WTC11 (cell line): ENCODE data around the gene TPST2. TPM values are rescaled to one million over a fixed set of nuclear protein-coding genes. Genes with fewer than 3 reads are reported as not detected.

Experiments used
- ATAC-seq: fragments of 200-7000 bp; cut with Tn5 transposase; 2 replicates; pipeline ENCODE4 v1.10.0; 2021; ENCODE audit warnings: mild to moderate bottlenecking, moderate library complexity
- CTCF ChIA-PET: fragments of 300-600 bp; sonication (Branson Sonifier 250); formaldehyde crosslinking; loops from one replicate; lab custom pipeline; 2021; ENCODE audit warnings: antibody characterized with exemption; lab: Charles Lee
- POLR2A ChIA-PET: fragments of 350-600 bp; sonication (Branson Sonifier 250); formaldehyde crosslinking; loops from one replicate; lab custom pipeline; 2021; ENCODE audit warnings: antibody characterized with exemption; lab: Charles Lee
- DNase-seq: peaks from one replicate; pipeline ENCODE4 v3.0.0; 2021; ENCODE audit warnings: low spot score
- H3K27ac Mint-ChIP-seq: 2 replicates; pipeline ENCODE4 v1.8.0; 2021; ENCODE audit warnings: mixed read lengths
- H3K27me3 Mint-ChIP-seq: 2 replicates; pipeline ENCODE4 v1.8.0; 2021; ENCODE audit warnings: low read depth, mild to moderate bottlenecking, moderate library complexity, mixed read lengths
- H3K36me3 Mint-ChIP-seq: 2 replicates; pipeline ENCODE4 v1.8.0; 2021; ENCODE audit warnings: mixed read lengths
- H3K4me1 Mint-ChIP-seq: 2 replicates; pipeline ENCODE4 v1.8.0; 2022; ENCODE audit warnings: mixed read lengths
- H3K4me3 Mint-ChIP-seq: 2 replicates; pipeline ENCODE4 v1.8.0; 2021; ENCODE audit warnings: mild to moderate bottlenecking, moderate library complexity, mixed read lengths
- H3K9me3 Mint-ChIP-seq: 2 replicates; pipeline ENCODE4 v1.8.0; 2021; ENCODE audit warnings: mixed read lengths
- FOXK1 ChIP-seq: sonication (generic); formaldehyde crosslinking; IDR thresholded peaks from 2 replicates; pipeline ENCODE4 v1.8.0; 2022; ENCODE audit warnings: mild to moderate bottlenecking, moderate library complexity, missing genetic modification reagents
- GABPB1 ChIP-seq: sonication (generic); formaldehyde crosslinking; IDR thresholded peaks from 2 replicates; pipeline ENCODE4 v1.8.1; 2023; ENCODE audit warnings: mild to moderate bottlenecking, missing genetic modification reagents
- HMGA2 ChIP-seq: fragments of 250-450 bp; sonication (Bioruptor Pico); IDR thresholded peaks from 2 replicates; pipeline ENCODE4 v1.4.0; 2021; ENCODE audit warnings: mild to moderate bottlenecking, moderate library complexity
- MXD4 ChIP-seq: fragments of 250-450 bp; sonication (Bioruptor Pico); IDR thresholded peaks from 2 replicates; pipeline ENCODE4 v1.8.0; 2021; ENCODE audit warnings: mild to moderate bottlenecking, moderate library complexity, borderline replicate concordance
- SMAD3 ChIP-seq: sonication (generic); formaldehyde crosslinking; IDR thresholded peaks from 2 replicates; pipeline ENCODE4 v1.8.0; 2022; ENCODE audit warnings: missing genetic modification reagents, mild to moderate bottlenecking, borderline replicate concordance
- TEAD4 ChIP-seq: sonication (generic); formaldehyde crosslinking; IDR thresholded peaks from 2 replicates; pipeline ENCODE4 v1.8.0; 2022; ENCODE audit warnings: mild to moderate bottlenecking, missing genetic modification reagents
- ZNF121 ChIP-seq: sonication (generic); formaldehyde crosslinking; IDR thresholded peaks from 2 replicates; pipeline ENCODE4 v1.8.0; 2023; ENCODE audit warnings: missing genetic modification reagents
- total RNA-seq: library from RNA; stranded (reverse); gene quantifications from 3 replicates; pipeline ENCODE4 v1.2.3, GENCODE V29; 2021
- TF ChIP-seq, protein P1 (sequence below): sonication (generic); formaldehyde crosslinking; IDR thresholded peaks from 2 replicates; pipeline ENCODE4 v1.8.1; 2022; ENCODE audit warnings: low read depth, missing genetic modification reagents, borderline replicate concordance
- TF ChIP-seq, protein P2 (sequence below): fragments of 250-450 bp; sonication (Bioruptor Pico); IDR thresholded peaks from 2 replicates; pipeline ENCODE4 v2.1.2; 2022; ENCODE audit warnings: mild to moderate bottlenecking, moderate library complexity
- TF ChIP-seq, protein P3 (sequence below): sonication (generic); formaldehyde crosslinking; IDR thresholded peaks from 2 replicates; pipeline ENCODE4 v1.8.1; 2022; ENCODE audit warnings: mild to moderate bottlenecking, moderate library complexity, missing genetic modification reagents
- TF ChIP-seq, protein P4 (sequence below): sonication (generic); formaldehyde crosslinking; IDR thresholded peaks from 2 replicates; pipeline ENCODE4 v1.8.0; 2022; ENCODE audit warnings: mild to moderate bottlenecking, missing genetic modification reagents
- TF ChIP-seq, protein P5 (sequence below): sonication (generic); formaldehyde crosslinking; IDR thresholded peaks from 2 replicates; pipeline ENCODE4 v1.8.0; 2022; ENCODE audit warnings: mild to moderate bottlenecking, missing genetic modification reagents

The TPST2 gene
- total RNA-seq, 1 experiment from 2014 or later: 84.2 TPM

DNA sequence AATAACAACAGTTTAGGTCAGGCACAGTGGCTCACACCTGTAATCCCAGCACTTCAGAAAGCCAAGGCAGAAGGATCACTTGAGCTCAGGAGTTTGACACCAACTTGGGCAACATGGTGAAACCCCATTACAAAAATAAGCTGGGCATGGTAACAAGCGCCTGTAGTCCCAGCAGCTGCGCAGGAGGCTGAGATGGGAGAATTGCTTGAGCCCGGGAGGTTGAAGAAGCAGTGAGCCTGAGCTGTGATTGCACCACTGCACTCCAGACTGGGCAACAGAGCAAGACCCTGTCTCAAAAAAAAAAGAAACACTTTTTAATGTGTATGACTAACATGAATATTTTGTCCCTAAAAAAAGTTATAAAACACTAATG is 53.2 kb downstream of the TPST2 start:
- H3K27me3 Mint-ChIP-seq: no peaks in the 10 kb centered on the region
- ChIA-PET CTCF (interaction anchor here (0.8 kb wide), 1 partner anchor 129 kb away, joined by 3 read pairs; no protein-coding TSS in a partner anchor), POLR2A (no interaction called here)
- DNase-seq (no peak), ATAC-seq (no peak)
- 0 out of 2 replicates have a peak, but pooled peaks cover 5% of the 10 kb centered on the region for H3K4me1 Mint-ChIP-seq
- H3K27ac Mint-ChIP-seq: peak overlapping the region; percentile 41; the same call in 1 of the 2 replicates
- TF ChIP-seq ZNF121 (0 out of 2 replicates have a peak, but pooled peaks have one; percentile 21), HMGA2 (no peak), TEAD4 (CRISPR knock-in tag) (no peak), MXD4 (CRISPR knock-in tag) (no peak)
- TF ChIP-seq, protein P1, sequence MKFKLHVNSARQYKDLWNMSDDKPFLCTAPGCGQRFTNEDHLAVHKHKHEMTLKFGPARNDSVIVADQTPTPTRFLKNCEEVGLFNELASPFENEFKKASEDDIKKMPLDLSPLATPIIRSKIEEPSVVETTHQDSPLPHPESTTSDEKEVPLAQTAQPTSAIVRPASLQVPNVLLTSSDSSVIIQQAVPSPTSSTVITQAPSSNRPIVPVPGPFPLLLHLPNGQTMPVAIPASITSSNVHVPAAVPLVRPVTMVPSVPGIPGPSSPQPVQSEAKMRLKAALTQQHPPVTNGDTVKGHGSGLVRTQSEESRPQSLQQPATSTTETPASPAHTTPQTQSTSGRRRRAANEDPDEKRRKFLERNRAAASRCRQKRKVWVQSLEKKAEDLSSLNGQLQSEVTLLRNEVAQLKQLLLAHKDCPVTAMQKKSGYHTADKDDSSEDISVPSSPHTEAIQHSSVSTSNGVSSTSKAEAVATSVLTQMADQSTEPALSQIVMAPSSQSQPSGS: no peak
- no peak overlapping the region for H3K4me3 Mint-ChIP-seq
- peaks cover 48% of the 10 kb centered on the region for H3K36me3 Mint-ChIP-seq
- H3K9me3 Mint-ChIP-seq: no peaks in the 10 kb centered on the region

DNA sequence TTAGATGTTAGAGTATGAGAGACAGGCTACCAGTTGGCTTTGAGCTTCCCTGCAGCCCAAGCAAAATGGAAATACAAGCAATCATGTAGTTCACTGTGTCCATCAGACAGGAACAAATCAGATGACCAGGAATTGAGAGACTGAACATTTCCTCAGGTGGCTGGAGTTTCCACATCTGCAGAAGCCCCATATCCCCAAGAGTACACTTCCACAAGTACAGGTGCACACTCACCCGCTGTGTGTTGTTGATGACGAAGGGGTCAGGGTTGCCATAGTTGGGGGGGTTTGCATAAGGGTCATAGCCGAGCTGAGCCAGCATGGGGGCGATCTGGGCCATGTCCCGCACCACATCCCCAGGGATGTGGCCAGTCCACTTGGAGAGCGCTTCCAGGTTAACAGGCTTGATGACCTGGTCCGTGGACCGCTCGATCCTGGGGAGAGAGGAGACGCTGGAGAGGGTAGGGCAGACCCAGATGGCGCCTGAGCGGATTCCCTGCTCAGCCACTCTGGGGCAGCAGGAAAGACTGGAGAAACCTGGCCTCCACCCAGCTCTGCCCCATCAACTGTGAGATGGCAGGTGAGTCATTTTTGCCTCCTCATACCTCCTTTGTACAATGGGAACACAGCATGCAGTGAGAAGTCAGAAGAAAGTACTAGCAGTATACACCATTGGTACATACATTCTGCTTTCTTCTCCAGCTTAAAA is 53.7 kb downstream of the TPST2 start:
- H3K36me3 Mint-ChIP-seq: peaks cover 53% of the 10 kb centered on the region

DNA sequence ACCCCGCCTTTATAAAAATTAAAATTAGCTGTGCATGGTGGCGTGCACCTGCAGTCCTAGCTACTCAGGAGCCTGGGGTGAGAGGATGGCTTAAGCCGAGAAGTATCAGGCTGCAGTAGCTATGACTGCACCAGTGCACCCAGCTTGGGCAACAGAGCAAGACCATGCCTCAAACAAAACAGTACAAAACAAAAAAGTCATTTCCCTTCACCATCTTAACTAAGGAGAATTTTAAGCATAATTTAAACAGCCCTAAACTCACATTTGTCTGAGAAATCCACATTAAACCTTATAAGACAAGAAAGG is 54.4 kb downstream of the TPST2 start:
- Mint-ChIP-seq H3K4me3 (no peak overlapping the region), H3K4me1 (0 out of 2 replicates have a peak, but pooled peaks cover 5% of the 10 kb centered on the region), H3K27ac (peak overlapping the region; percentile 30), H3K27me3 (no peaks in the 10 kb centered on the region), H3K36me3 (peaks cover 53% of the 10 kb centered on the region), H3K9me3 (no peaks in the 10 kb centered on the region)
- 0 out of 2 replicates have a peak, but pooled peaks have one; percentile 19 for TF ChIP-seq ZNF121
- TF ChIP-seq, protein P2, sequence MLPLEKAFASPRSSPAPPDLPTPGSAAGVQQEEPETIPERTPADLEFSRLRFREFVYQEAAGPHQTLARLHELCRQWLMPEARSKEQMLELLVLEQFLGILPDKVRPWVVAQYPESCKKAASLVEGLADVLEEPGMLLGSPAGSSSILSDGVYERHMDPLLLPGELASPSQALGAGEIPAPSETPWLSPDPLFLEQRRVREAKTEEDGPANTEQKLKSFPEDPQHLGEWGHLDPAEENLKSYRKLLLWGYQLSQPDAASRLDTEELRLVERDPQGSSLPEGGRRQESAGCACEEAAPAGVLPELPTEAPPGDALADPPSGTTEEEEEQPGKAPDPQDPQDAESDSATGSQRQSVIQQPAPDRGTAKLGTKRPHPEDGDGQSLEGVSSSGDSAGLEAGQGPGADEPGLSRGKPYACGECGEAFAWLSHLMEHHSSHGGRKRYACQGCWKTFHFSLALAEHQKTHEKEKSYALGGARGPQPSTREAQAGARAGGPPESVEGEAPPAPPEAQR (CRISPR knock-in tag): no peak
- TF ChIP-seq, protein P3, sequence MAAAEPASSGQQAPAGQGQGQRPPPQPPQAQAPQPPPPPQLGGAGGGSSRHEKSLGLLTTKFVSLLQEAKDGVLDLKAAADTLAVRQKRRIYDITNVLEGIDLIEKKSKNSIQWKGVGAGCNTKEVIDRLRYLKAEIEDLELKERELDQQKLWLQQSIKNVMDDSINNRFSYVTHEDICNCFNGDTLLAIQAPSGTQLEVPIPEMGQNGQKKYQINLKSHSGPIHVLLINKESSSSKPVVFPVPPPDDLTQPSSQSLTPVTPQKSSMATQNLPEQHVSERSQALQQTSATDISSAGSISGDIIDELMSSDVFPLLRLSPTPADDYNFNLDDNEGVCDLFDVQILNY: no peak
- POLR2A ChIA-PET: no interaction called here
- ATAC-seq: no peak
- CTCF ChIA-PET: no interaction called here
- no peak for DNase-seq

More for the DNA sequence above, 53.7 kb downstream of the TPST2 start:
- Mint-ChIP-seq H3K9me3 (no peaks in the 10 kb centered on the region), H3K27me3 (no peaks in the 10 kb centered on the region), H3K4me1 (0 out of 2 replicates have a peak, but pooled peaks cover 5% of the 10 kb centered on the region), H3K27ac (peak overlapping the region; percentile 41), H3K4me3 (no peak overlapping the region)
- ChIA-PET CTCF (interaction anchor here (0.8 kb wide), 1 partner anchor 129 kb away, joined by 3 read pairs; no protein-coding TSS in a partner anchor), POLR2A (no interaction called here)
- TF ChIP-seq, protein P4, sequence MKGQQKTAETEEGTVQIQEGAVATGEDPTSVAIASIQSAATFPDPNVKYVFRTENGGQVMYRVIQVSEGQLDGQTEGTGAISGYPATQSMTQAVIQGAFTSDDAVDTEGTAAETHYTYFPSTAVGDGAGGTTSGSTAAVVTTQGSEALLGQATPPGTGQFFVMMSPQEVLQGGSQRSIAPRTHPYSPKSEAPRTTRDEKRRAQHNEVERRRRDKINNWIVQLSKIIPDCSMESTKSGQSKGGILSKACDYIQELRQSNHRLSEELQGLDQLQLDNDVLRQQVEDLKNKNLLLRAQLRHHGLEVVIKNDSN (CRISPR knock-in tag): no peak
- TF ChIP-seq FOXK1 (no peak), SMAD3 (no peak)
- no peak for DNase-seq
- ATAC-seq: no peak

DNA sequence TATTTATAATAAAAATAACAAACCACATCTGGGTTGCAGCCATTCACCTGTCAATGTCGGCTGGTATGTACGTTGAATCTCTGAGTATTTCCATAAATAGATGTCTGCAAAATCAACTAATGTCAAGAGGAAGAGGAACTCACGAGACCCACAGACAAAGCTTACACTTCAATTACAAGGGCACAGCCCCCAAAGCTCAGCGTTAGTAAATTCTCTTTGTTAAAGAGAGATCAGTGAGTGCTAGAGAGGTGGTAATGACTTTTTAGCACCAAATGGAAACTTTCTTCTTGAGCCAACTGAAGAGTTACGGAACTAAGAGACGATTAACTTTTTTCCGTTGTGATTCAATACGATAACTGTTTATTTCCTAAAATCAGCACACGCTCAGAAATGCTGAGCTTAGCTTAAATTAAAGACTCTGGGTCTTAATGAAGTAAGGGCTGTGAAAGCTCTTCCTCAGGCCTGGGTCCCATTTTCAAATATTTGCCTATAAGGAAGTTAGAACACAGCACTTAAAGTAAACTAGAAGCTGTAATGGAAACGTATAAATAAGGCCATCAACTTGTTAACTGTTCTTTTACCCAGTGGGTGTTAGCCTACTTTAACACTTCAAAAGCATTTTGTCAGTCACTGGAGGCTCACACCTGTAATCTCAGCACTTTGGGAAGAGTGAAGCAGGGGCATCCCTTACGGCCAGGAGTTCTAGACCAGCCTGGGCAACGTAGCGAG is 54.9 kb downstream of the TPST2 start:
- CTCF ChIA-PET: no interaction called here
- Mint-ChIP-seq H3K27me3 (no peaks in the 10 kb centered on the region), H3K36me3 (peaks cover 53% of the 10 kb centered on the region)
- TF ChIP-seq, protein P5, sequence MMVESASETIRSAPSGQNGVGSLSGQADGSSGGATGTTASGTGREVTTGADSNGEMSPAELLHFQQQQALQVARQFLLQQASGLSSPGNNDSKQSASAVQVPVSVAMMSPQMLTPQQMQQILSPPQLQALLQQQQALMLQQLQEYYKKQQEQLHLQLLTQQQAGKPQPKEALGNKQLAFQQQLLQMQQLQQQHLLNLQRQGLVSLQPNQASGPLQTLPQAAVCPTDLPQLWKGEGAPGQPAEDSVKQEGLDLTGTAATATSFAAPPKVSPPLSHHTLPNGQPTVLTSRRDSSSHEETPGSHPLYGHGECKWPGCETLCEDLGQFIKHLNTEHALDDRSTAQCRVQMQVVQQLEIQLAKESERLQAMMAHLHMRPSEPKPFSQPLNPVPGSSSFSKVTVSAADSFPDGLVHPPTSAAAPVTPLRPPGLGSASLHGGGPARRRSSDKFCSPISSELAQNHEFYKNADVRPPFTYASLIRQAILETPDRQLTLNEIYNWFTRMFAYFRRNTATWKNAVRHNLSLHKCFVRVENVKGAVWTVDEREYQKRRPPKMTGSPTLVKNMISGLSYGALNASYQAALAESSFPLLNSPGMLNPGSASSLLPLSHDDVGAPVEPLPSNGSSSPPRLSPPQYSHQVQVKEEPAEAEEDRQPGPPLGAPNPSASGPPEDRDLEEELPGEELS: no peak
- TF ChIP-seq GABPB1 (CRISPR knock-in tag): no peak
- TF ChIP-seq, all 79 proteins: peak for 0
- no peak for ATAC-seq
- no peak overlapping the region for H3K4me3 Mint-ChIP-seq
- H3K9me3 Mint-ChIP-seq: no peaks in the 10 kb centered on the region
- DNase-seq: no peak
- H3K27ac Mint-ChIP-seq: peak overlapping the region; percentile 19; the same call in 1 of the 2 replicates
- POLR2A ChIA-PET: no interaction called here
- H3K4me1 Mint-ChIP-seq: 0 out of 2 replicates have a peak, but pooled peaks cover 5% of the 10 kb centered on the region
